ENCODE measurements around the gene ZNF544.

ZNF544 gene

GRCh38 chr19:58228585-58229254 is at the start of gene ZNF544:
Gene ZNF544 (plus strand): TSS chr19:58228914. CDS start chr19:58244024, 15,110 bp downstream.
- DNase-seq, result peak; percentile 70

- peak; percentile 64 for DNase-seq
Observed at GRCh38 chr19:58181902-58182576, 46.7 kb upstream of the ZNF544 start.

GRCh38 chr19:58182577-58182988 is 46.1 kb upstream of the ZNF544 start:
- DNase-seq, result peak; percentile 88

GRCh38 chr19:58182989-58183816 is 45.5 kb upstream of the ZNF544 start, which contains the start of gene ZNF274:
Gene ZNF274 (plus strand): TSS chr19:58183061. CDS start chr19:58183966, 905 bp downstream.
- peak; percentile 94 for DNase-seq

- no peak for DNase-seq
Observed at GRCh38 chr19:58183817-58184215, 44.9 kb upstream of the ZNF544 start.

GRCh38 chr19:58196901-58197616 is 31.7 kb upstream of the ZNF544 start:
- DNase-seq, result no peak

- no peak for DNase-seq
Observed at GRCh38 chr19:58203814-58204475, 24.8 kb upstream of the ZNF544 start.

- no peak for DNase-seq
Observed at GRCh38 chr19:58204566-58204965, 24.1 kb upstream of the ZNF544 start.

GRCh38 chr19:58209577-58209976 is 19.1 kb upstream of the ZNF544 start:
- DNase-seq, result no peak

GRCh38 chr19:58212336-58213074 is 16.2 kb upstream of the ZNF544 start:
- no peak for DNase-seq

GRCh38 chr19:58213075-58213369 is 15.7 kb upstream of the ZNF544 start:
- no peak for DNase-seq

- no peak for DNase-seq
Observed at GRCh38 chr19:58217069-58217481, 11.6 kb upstream of the ZNF544 start.

GRCh38 chr19:58217607-58218391 is 10.9 kb upstream of the ZNF544 start:
- DNase-seq, result no peak

GRCh38 chr19:58218899-58219298 is 9.8 kb upstream of the ZNF544 start:
- DNase-seq, result peak; percentile 27

GRCh38 chr19:58227964-58228584 is 640 bp upstream of the ZNF544 start:
- no peak for DNase-seq

- peak; percentile 13 for DNase-seq
Observed at GRCh38 chr19:58229255-58229639, 533 bp downstream of the ZNF544 start.

GRCh38 chr19:58237324-58237723 is 8.6 kb downstream of the ZNF544 start:
- no peak for DNase-seq

- DNase-seq, result no peak
Observed at GRCh38 chr19:58243351-58243750, 14.6 kb downstream of the ZNF544 start.

- no peak for DNase-seq
Observed at GRCh38 chr19:58248886-58249285, 20.2 kb downstream of the ZNF544 start.

GRCh38 chr19:58252102-58252685 is 23.5 kb downstream of the ZNF544 start:
- DNase-seq, result no peak

Measured in CD4-positive, alpha-beta T cell treated with Interleukin-17A for 4 hours (primary cell).